NT2/D1 (cell line): ENCODE measurements around the gene TEX2.

Experiments
- SUZ12 ChIP-seq: IDR thresholded peaks from 2 replicates; pipeline ENCODE4 v1.6.1; 2011; ENCODE audit not compliant: insufficient read length, insufficient read depth; ENCODE audit errors: extremely low read depth
- YY1 ChIP-seq: IDR thresholded peaks from 2 replicates; pipeline ENCODE4 v1.6.1; 2011; ENCODE audit not compliant: insufficient read length, insufficient read depth
- ZNF274 ChIP-seq: IDR thresholded peaks from 2 replicates; pipeline ENCODE4 v1.6.1; 2011; ENCODE audit warnings: mild to moderate bottlenecking, low read depth, low read length

GRCh38 chr17:64259922-64260321 lies 3.1 kb downstream of the TEX2 start:
- TF ChIP-seq YY1 = no peak
- TF ChIP-seq SUZ12 = no peak
- TF ChIP-seq ZNF274 = no peak
